Trophoblast cell (in vitro differentiated cells and primary cell): ENCODE measurements around the gene OSTN.
"Not testable (repeated sequence)": the region's sequence is repeated elsewhere in the genome, so short reads cannot be mapped to it uniquely, and the experiment has no call there.

Source experiments
- DNase-seq, 2 donors: peaks; one replicate each; pipeline ENCODE4 v3.0.0-alpha.2; 2016
- H2AFZ ChIP-seq: 2 replicates; pipeline ENCODE4 v1.6.1; 2013; ENCODE audit warnings: low read length, moderate library complexity, mild to moderate bottlenecking; ENCODE audit not compliant: insufficient read depth, poor library complexity
- H2AK5ac ChIP-seq: 2 replicates; pipeline ENCODE4 v1.6.1; 2013; ENCODE audit warnings: mild to moderate bottlenecking, low read length
- H2BK120ac ChIP-seq: 2 replicates; pipeline ENCODE4 v1.6.1; 2013; ENCODE audit warnings: low read length, mild to moderate bottlenecking, moderate library complexity; ENCODE audit not compliant: insufficient read depth, poor library complexity
- H2BK12ac ChIP-seq: 2 replicates; pipeline ENCODE4 v1.6.1; 2013; ENCODE audit warnings: mild to moderate bottlenecking, low read length, moderate library complexity
- H2BK5ac ChIP-seq: 2 replicates; pipeline ENCODE4 v1.6.1; 2013; ENCODE audit warnings: low read length, low read depth, moderate library complexity, mild to moderate bottlenecking; ENCODE audit not compliant: poor library complexity
- H3K14ac ChIP-seq: 2 replicates; pipeline ENCODE4 v1.6.1; 2013; ENCODE audit warnings: mild to moderate bottlenecking, low read length
- H3K18ac ChIP-seq: 2 replicates; pipeline ENCODE4 v1.6.1; 2013; ENCODE audit warnings: mild to moderate bottlenecking, low read length
- H3K23ac ChIP-seq: 2 replicates; pipeline ENCODE4 v1.6.1; 2013; ENCODE audit warnings: low read length
- H3K27ac ChIP-seq: 2 replicates; pipeline ENCODE4 v1.5.1; 2013; ENCODE audit warnings: low read depth, mild to moderate bottlenecking, inconsistent platforms, low read length, moderate library complexity
- H3K27me3 ChIP-seq: 2 replicates; pipeline ENCODE4 v1.6.1; 2013; ENCODE audit warnings: inconsistent platforms, mild to moderate bottlenecking, low read length, moderate library complexity; ENCODE audit not compliant: insufficient read depth
- H3K36me3 ChIP-seq, 2 experiments: 1 replicate in 1 of 2; 2 replicates in 1 of 2; pipeline ENCODE4 v1.6.1; 2013; ENCODE audit warnings: low read length in 2 of 2, mild to moderate bottlenecking in 2 of 2, moderate library complexity in 1 of 2; ENCODE audit not compliant: insufficient read depth in 2 of 2, control insufficient read depth in 1 of 2
- H3K4ac ChIP-seq: 2 replicates; pipeline ENCODE4 v1.6.1; 2013; ENCODE audit warnings: low read depth, mild to moderate bottlenecking, low read length, moderate library complexity
- H3K4me1 ChIP-seq, 2 experiments: 1 replicate in 1 of 2; 2 replicates in 1 of 2; pipeline ENCODE4 v1.6.1; 2013; ENCODE audit warnings: low read length in 2 of 2, mild to moderate bottlenecking in 2 of 2, moderate library complexity in 1 of 2; ENCODE audit not compliant: insufficient read depth in 2 of 2, control insufficient read depth in 1 of 2
- H3K4me2 ChIP-seq: 2 replicates; pipeline ENCODE4 v1.6.1; 2013; ENCODE audit warnings: inconsistent platforms, mild to moderate bottlenecking, low read length, moderate library complexity
- H3K4me3 ChIP-seq: 2 replicates; pipeline ENCODE4 v1.5.1; 2013; ENCODE audit warnings: mild to moderate bottlenecking, low read depth, low read length, inconsistent platforms
- H3K79me1 ChIP-seq: one replicate; pipeline ENCODE4 v1.6.1; 2013; ENCODE audit warnings: low read length
- H3K79me2 ChIP-seq: 2 replicates; pipeline ENCODE4 v1.6.1; 2013; ENCODE audit warnings: low read length, mild to moderate bottlenecking; ENCODE audit not compliant: control insufficient read depth, insufficient read depth, poor library complexity
- H3K9ac ChIP-seq: 2 replicates; pipeline ENCODE4 v1.6.1; 2013; ENCODE audit warnings: mild to moderate bottlenecking, low read length
- H3K9me3 ChIP-seq: 2 replicates; pipeline ENCODE4 v1.6.1; 2013; ENCODE audit warnings: low read depth, mild to moderate bottlenecking, control low read depth, inconsistent platforms, low read length; ENCODE audit not compliant: insufficient read depth
- H4K12ac ChIP-seq: 2 replicates; pipeline ENCODE4 v1.6.1; 2013; ENCODE audit warnings: low read depth, mild to moderate bottlenecking, low read length, moderate library complexity
- H4K8ac ChIP-seq: 2 replicates; pipeline ENCODE4 v1.6.1; 2013; ENCODE audit warnings: low read depth, mild to moderate bottlenecking, low read length, moderate library complexity
- H4K91ac ChIP-seq: one replicate; pipeline ENCODE4 v1.6.1; 2013; ENCODE audit warnings: low read depth, mild to moderate bottlenecking, low read length, moderate library complexity
- WGBS: extraction: QIAGEN DNeasy Blood & Tissue Kit; methylation state at CpG from one replicate; pipeline ENCODE4 v1.1.7; 2013; ENCODE audit warnings: missing lambda C conversion rate; ENCODE audit not compliant: insufficient read length, insufficient coverage; ENCODE audit errors: extremely low coverage; 5-methylcytosine and 5-hydroxymethylcytosine counted together

OSTN gene

GRCh38 chr3:191239407-191240031 is 40.5 kb downstream of the OSTN start:
- Histone ChIP-seq H3K23ac (no peak overlapping the region), H3K27me3 (no peaks in the 10 kb centered on the region), H3K79me1 (no peaks in the 10 kb centered on the region), H3K36me3 (no peaks in the 10 kb centered on the region), H2AK5ac (no peak overlapping the region), H2BK5ac (no peak overlapping the region), H3K4me1 (peaks cover 0 to 3% of the 10 kb centered on the region in 2 experiments), H3K27ac (no peak overlapping the region), H4K91ac (no peak overlapping the region), H4K8ac (no peak overlapping the region), H3K9me3 (no peaks in the 10 kb centered on the region), H3K79me2 (no peaks in the 10 kb centered on the region), H3K4ac (no peak overlapping the region), H4K12ac (no peak overlapping the region), H3K4me2 (no peak overlapping the region), H3K14ac (no peak overlapping the region), H2AFZ (no peak overlapping the region), H2BK120ac (no peak overlapping the region), H2BK12ac (no peak overlapping the region), H3K4me3 (no peak overlapping the region), H3K9ac (no peak overlapping the region), H3K18ac (no peak overlapping the region)
- no peak for DNase-seq
- no CpG with 5 or more reads among the region's 1 CpG for WGBS

- H3K36me3 ChIP-seq, result no peaks in the 10 kb centered on the region
- no peak overlapping the region for H3K4ac ChIP-seq
- H3K18ac ChIP-seq, result no peak overlapping the region
- H4K8ac ChIP-seq, result no peak overlapping the region
- H3K79me1 ChIP-seq, result no peaks in the 10 kb centered on the region
- no peak for DNase-seq
- no peak overlapping the region for H2AFZ ChIP-seq
- H3K79me2 ChIP-seq, result no peaks in the 10 kb centered on the region
- H3K9ac ChIP-seq, result no peak overlapping the region
- no peak overlapping the region for H2BK12ac ChIP-seq
- H3K4me3 ChIP-seq, result no peak overlapping the region
- no CpG with 5 or more reads among the region's 5 CpGs for WGBS
- no peak overlapping the region for H2BK5ac ChIP-seq
- H3K27ac ChIP-seq, result no peak overlapping the region
- no peaks in the 10 kb centered on the region for H3K27me3 ChIP-seq
- H3K14ac ChIP-seq, result no peak overlapping the region
- no peak overlapping the region for H2AK5ac ChIP-seq
- H2BK120ac ChIP-seq, result no peak overlapping the region
- H4K12ac ChIP-seq, result no peak overlapping the region
- no peak overlapping the region for H4K91ac ChIP-seq
- H3K4me2 ChIP-seq, result no peak overlapping the region
- no peak overlapping the region for H3K23ac ChIP-seq
- no peaks in the 10 kb centered on the region for H3K9me3 ChIP-seq
- peaks cover 0 to 3% of the 10 kb centered on the region in 2 experiments for H3K4me1 ChIP-seq
Measured at GRCh38 chr3:191240486-191240885, 41.4 kb downstream of the OSTN start.

- Histone ChIP-seq H3K27me3 (no peaks in the 10 kb centered on the region), H4K91ac (no peak overlapping the region), H3K9ac (no peak overlapping the region), H3K23ac (no peak overlapping the region), H3K4me3 (no peak overlapping the region), H3K36me3 (no peaks in the 10 kb centered on the region), H3K4me1 (no peaks in the 10 kb centered on the region), H4K12ac (no peak overlapping the region), H2BK120ac (no peak overlapping the region), H3K18ac (no peak overlapping the region), H2BK5ac (no peak overlapping the region), H3K4ac (no peak overlapping the region), H3K9me3 (no peaks in the 10 kb centered on the region), H3K14ac (no peak overlapping the region), H4K8ac (no peak overlapping the region), H3K27ac (no peak overlapping the region), H3K79me2 (no peaks in the 10 kb centered on the region), H2AK5ac (no peak overlapping the region), H3K4me2 (no peak overlapping the region), H2BK12ac (no peak overlapping the region), H2AFZ (no peak overlapping the region), H3K79me1 (no peaks in the 10 kb centered on the region)
- no CpG with 5 or more reads among the region's 2 CpGs for WGBS
- DNase-seq, result peak in 1 of 2 donors; percentile 33
Measured at GRCh38 chr3:191244242-191244867, 45.3 kb downstream of the OSTN start.

DNA sequence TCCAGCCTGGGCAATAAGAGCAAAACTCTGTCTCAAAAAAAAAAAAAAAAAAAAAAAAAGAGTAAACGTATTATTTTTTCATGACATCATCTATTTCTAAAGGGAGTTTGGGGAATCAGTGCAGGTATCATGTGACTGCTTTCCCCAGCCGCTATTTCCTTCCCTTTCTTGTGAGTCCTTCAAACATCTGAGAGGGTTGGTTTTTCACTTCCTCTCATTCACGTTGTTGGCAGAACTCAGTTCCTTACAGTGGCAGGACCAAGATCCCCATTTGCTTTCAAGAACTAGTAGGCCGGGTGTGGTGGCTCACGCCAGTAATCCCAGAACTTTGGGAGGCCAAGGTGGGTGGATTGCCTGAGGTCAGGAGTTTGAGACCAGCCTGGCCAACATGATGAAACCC is 47.0 kb downstream of the OSTN start:
- H2BK120ac ChIP-seq, H2AFZ ChIP-seq, H3K27ac ChIP-seq, H4K91ac ChIP-seq, H3K14ac ChIP-seq, H3K23ac ChIP-seq, H3K4me3 ChIP-seq, H3K18ac ChIP-seq, H4K12ac ChIP-seq, H2AK5ac ChIP-seq, H3K4me2 ChIP-seq, H4K8ac ChIP-seq, H3K9ac ChIP-seq, H3K36me3 ChIP-seq, H2BK5ac ChIP-seq, H3K4me1 ChIP-seq, H3K79me1 ChIP-seq, H3K4ac ChIP-seq, H3K79me2 ChIP-seq, H3K27me3 ChIP-seq, H3K9me3 ChIP-seq: not testable (repeated sequence)
- peak overlapping the region; percentile 17 for H2BK12ac ChIP-seq
- no CpG with 5 or more reads among the region's 5 CpGs for WGBS
- peak in 1 of 2 donors; percentile 37 for DNase-seq
